Keratinocyte (primary cell): ENCODE measurements around the gene KPNA1. TPM values are rescaled to one million over a fixed set of nuclear protein-coding genes. Genes with fewer than 3 reads are reported as not detected.

Source experiments
- DNase-seq: peaks from one replicate; pipeline ENCODE4 v3.0.0-alpha.2; 2011; ENCODE audit warnings: low read depth, missing footprints, low spot score
- FAIRE-seq: peaks from 2 replicates; lab custom pipeline; 2011; peaks lifted over from hg19 to GRCh38; lab: Jason Lieb, UNC
- H2AFZ ChIP-seq: 2 replicates; pipeline ENCODE4 v1.6.0; 2012; ENCODE audit warnings: low read length, control low read depth, inconsistent platforms; ENCODE audit not compliant: control insufficient read depth
- H3K27ac ChIP-seq: 2 replicates; pipeline ENCODE4 v1.5.1; 2011; ENCODE audit warnings: low read length; ENCODE audit not compliant: control insufficient read depth, insufficient read depth
- H3K27me3 ChIP-seq: 3 replicates; pipeline ENCODE4 v1.6.0; 2011; ENCODE audit warnings: low read length; ENCODE audit not compliant: control insufficient read depth, insufficient read depth; ENCODE audit errors: extremely low read depth
- H3K36me3 ChIP-seq, 2 experiments: 2 replicates in 1 of 2; 3 replicates in 1 of 2; pipeline ENCODE4 v1.5.1; 2011; ENCODE audit warnings: low read length in 2 of 2, mild to moderate bottlenecking in 1 of 2; ENCODE audit not compliant: control insufficient read depth in 2 of 2, insufficient read depth in 2 of 2; ENCODE audit errors: extremely low read depth in 1 of 2
- H3K4me1 ChIP-seq: 3 replicates; pipeline ENCODE4 v1.5.1; 2011; ENCODE audit warnings: low read length; ENCODE audit not compliant: control insufficient read depth, insufficient read depth; ENCODE audit errors: extremely low read depth
- H3K4me2 ChIP-seq: 3 replicates; pipeline ENCODE4 v1.6.0; 2011; ENCODE audit warnings: low read depth, low read length; ENCODE audit not compliant: control insufficient read depth, insufficient read depth; ENCODE audit errors: extremely low read depth
- H3K4me3 ChIP-seq, 3 experiments: fragments of 200-600 bp in 1 of 3; sonication (generic) in 1 of 3; 2 replicates in 2 of 3; 3 replicates in 1 of 3; pipeline ENCODE4 v1.5.1; 2011 to 2016; ENCODE audit warnings: low read length in 3 of 3, mild to moderate bottlenecking in 3 of 3, control low read depth in 2 of 3, inconsistent platforms in 1 of 3, low read depth in 1 of 3, mixed read lengths in 1 of 3, mixed run types in 1 of 3, moderate library complexity in 1 of 3; ENCODE audit not compliant: control insufficient read depth in 2 of 3, insufficient read depth in 2 of 3; ENCODE audit errors: extremely low read depth in 1 of 3
- H3K79me2 ChIP-seq: 2 replicates; pipeline ENCODE4 v1.6.0; 2012; ENCODE audit warnings: low read length; ENCODE audit not compliant: control insufficient read depth, insufficient read depth
- H3K9ac ChIP-seq: 3 replicates; pipeline ENCODE4 v1.6.0; 2011; ENCODE audit warnings: low read length; ENCODE audit not compliant: control insufficient read depth, insufficient read depth; ENCODE audit errors: extremely low read depth
- H3K9me1 ChIP-seq: 3 replicates; pipeline ENCODE4 v1.6.0; 2011; ENCODE audit warnings: low read length; ENCODE audit not compliant: control insufficient read depth, insufficient read depth; ENCODE audit errors: extremely low read depth
- H3K9me3 ChIP-seq: 2 replicates; pipeline ENCODE4 v1.5.1; 2012; ENCODE audit warnings: low read depth, low read length; ENCODE audit not compliant: control insufficient read depth
- H4K20me1 ChIP-seq: 3 replicates; pipeline ENCODE4 v1.6.0; 2011; ENCODE audit warnings: low read length; ENCODE audit not compliant: control insufficient read depth, insufficient read depth; ENCODE audit errors: extremely low read depth
- EZH2 ChIP-seq: IDR thresholded peaks from one replicate; pipeline ENCODE4 v1.6.1; 2012; ENCODE audit warnings: inconsistent platforms, mild to moderate bottlenecking, low read length, moderate library complexity
- dilution Hi-C: fragments of 300-500 bp; cut with MboI; formaldehyde crosslinking; loops from one replicate; pipeline ENCODE4 v1.7.0; 2020; ENCODE audit warnings: low sequenced_read_pairs; ENCODE audit not compliant: extremely low pct_ligation_motif_present
- polyA plus RNA-seq, 5 experiments: library from polyadenylated mRNA; depleted of rRNA in 3 of 5; stranded (reverse) in 3 of 5; stranded (forward) in 1 of 5; unstranded in 1 of 5; fragments of >200 nt; gene quantifications; 1 replicate in 1 of 5; 2 replicates in 3 of 5; 3 replicates in 1 of 5; pipeline versions ENCODE4 v1.2.1 to v1.2.3, GENCODE V29; 2011 to 2012; ENCODE audit warnings: missing spikeins in 2 of 5, low read depth in 1 of 5, low replicate concordance in 1 of 5
- TF ChIP-seq, protein P1 (sequence below), 3 experiments: IDR thresholded peaks in 1 of 3; conservative IDR thresholded peaks in 1 of 3; optimal IDR thresholded peaks in 1 of 3; 2 replicates in 2 of 3; 3 replicates in 1 of 3; pipeline versions ENCODE3 to v1.5.1; 2011; ENCODE audit warnings: low read length in 3 of 3, mild to moderate bottlenecking in 3 of 3, moderate library complexity in 2 of 3, control low read depth in 1 of 3, inconsistent platforms in 1 of 3; ENCODE audit not compliant: insufficient read depth in 2 of 3; ENCODE audit errors: extremely low read depth in 1 of 3

The KPNA1 gene
- polyA plus RNA-seq, 1 donor (not counting 4 experiments of a cell fraction or from before 2014, with no cell fraction given): 66.7 TPM

DNA sequence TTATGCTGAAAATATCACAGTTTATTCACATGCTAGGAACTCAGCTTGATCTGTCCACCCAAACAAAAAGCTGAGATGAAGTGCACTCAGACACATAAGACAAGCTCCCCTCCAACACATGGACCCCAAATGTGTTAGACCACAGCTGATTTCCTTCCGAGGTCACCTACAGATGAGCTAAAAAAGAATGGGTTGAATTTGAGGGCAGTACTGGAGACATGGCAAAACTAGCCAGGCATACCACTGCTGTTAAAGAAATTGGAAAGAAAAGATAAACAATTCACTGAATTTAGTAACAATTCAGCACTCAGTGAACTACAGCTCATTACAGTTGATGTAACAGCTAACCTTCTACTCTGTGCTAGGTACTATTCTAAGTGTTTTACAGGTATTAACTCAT is 33.9 kb upstream of the KPNA1 start:
- Histone ChIP-seq H3K36me3 (peaks cover 0 to 23% of the 10 kb centered on the region in 2 experiments), H3K4me3 (no peak overlapping the region), H3K27me3 (no peaks in the 10 kb centered on the region), H4K20me1 (no peaks in the 10 kb centered on the region), H3K9me3 (no peaks in the 10 kb centered on the region), H3K9ac (no peak overlapping the region), H2AFZ (no peak overlapping the region), H3K4me2 (no peak overlapping the region), H3K9me1 (no peaks in the 10 kb centered on the region), H3K27ac (no peak overlapping the region), H3K79me2 (no peaks in the 10 kb centered on the region), H3K4me1 (no peaks in the 10 kb centered on the region)
- dilution Hi-C loops: no loop called here
- DNase-seq: no peak
- TF ChIP-seq, protein P1, sequence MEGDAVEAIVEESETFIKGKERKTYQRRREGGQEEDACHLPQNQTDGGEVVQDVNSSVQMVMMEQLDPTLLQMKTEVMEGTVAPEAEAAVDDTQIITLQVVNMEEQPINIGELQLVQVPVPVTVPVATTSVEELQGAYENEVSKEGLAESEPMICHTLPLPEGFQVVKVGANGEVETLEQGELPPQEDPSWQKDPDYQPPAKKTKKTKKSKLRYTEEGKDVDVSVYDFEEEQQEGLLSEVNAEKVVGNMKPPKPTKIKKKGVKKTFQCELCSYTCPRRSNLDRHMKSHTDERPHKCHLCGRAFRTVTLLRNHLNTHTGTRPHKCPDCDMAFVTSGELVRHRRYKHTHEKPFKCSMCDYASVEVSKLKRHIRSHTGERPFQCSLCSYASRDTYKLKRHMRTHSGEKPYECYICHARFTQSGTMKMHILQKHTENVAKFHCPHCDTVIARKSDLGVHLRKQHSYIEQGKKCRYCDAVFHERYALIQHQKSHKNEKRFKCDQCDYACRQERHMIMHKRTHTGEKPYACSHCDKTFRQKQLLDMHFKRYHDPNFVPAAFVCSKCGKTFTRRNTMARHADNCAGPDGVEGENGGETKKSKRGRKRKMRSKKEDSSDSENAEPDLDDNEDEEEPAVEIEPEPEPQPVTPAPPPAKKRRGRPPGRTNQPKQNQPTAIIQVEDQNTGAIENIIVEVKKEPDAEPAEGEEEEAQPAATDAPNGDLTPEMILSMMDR (optimal IDR thresholded peaks at IDR 0.05 in 1 of 3, IDR thresholded peaks at IDR 0.05 in 1 of 3, conservative IDR thresholded peaks at IDR 0.05 in 1 of 3; ENCODE audit: extremely low read depth in 1 of 3, insufficient read depth in 2 of 3, low read length in 3 of 3): no peak
- no peak for TF ChIP-seq EZH2
- FAIRE-seq: no peak

DNA sequence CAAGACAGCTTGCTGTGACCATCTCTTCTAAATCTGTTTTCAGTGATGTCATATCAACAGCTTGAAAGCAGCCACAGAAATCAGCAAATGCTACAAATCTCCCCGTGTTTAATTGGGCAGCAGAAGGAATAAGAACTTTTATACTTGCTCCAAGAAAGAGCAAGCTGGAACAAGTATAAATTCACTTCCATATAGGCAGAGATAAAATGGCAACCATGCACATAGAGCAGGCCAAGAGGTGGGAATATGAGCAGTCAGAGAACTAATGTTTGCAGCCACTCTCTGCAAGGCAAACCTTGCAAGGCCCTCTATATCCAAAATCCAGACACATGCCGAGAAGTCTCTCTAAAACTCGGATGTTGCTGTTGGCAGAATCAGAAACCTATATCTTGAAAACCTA is 33.3 kb upstream of the KPNA1 start:
- H3K9ac ChIP-seq: no peak overlapping the region
- H3K4me2 ChIP-seq: no peak overlapping the region
- H3K79me2 ChIP-seq: no peaks in the 10 kb centered on the region
- H3K36me3 ChIP-seq: peaks cover 0 to 23% of the 10 kb centered on the region in 2 experiments
- no peak overlapping the region for H2AFZ ChIP-seq
- H3K4me1 ChIP-seq: no peaks in the 10 kb centered on the region
- no peaks in the 10 kb centered on the region for H3K9me3 ChIP-seq
- no peaks in the 10 kb centered on the region for H3K9me1 ChIP-seq
- no peaks in the 10 kb centered on the region for H3K27me3 ChIP-seq
- dilution Hi-C loops: no loop called here
- FAIRE-seq (no peak), DNase-seq (no peak)
- no peak for TF ChIP-seq EZH2
- TF ChIP-seq, protein P1 (optimal IDR thresholded peaks at IDR 0.05 in 1 of 3, IDR thresholded peaks at IDR 0.05 in 1 of 3, conservative IDR thresholded peaks at IDR 0.05 in 1 of 3; ENCODE audit: extremely low read depth in 1 of 3, insufficient read depth in 2 of 3, low read length in 3 of 3): no peak
- no peaks in the 10 kb centered on the region for H4K20me1 ChIP-seq
- no peak overlapping the region for H3K27ac ChIP-seq
- H3K4me3 ChIP-seq: no peak overlapping the region
